OCI-LY1 (cell line): ENCODE results near the gene USF2.

ENCODE experiments used
- H2AFZ ChIP-seq: fragments of 200-600 bp; sonication (generic), shearing (Covaris generic); 2 replicates; pipeline ENCODE4 v1.6.0; 2014; ENCODE audit warnings: antibody characterized with exemption, mild to moderate bottlenecking, low read length
- H3F3A ChIP-seq: fragments of 200-600 bp; sonication (generic), shearing (Covaris generic); 2 replicates; pipeline ENCODE4 v1.6.0; 2014; ENCODE audit warnings: mild to moderate bottlenecking, antibody characterized with exemption, low read length, moderate library complexity; ENCODE audit not compliant: insufficient read depth
- H3K27ac ChIP-seq: fragments of 200-600 bp; sonication (generic); 2 replicates; pipeline ENCODE4 v1.5.1; 2014; ENCODE audit warnings: low read length, mixed run types, mild to moderate bottlenecking, low read depth; ENCODE audit not compliant: poor library complexity, severe bottlenecking
- H3K27me3 ChIP-seq: fragments of 200-600 bp; sonication (generic); 2 replicates; pipeline ENCODE4 v1.6.0; 2014; ENCODE audit warnings: antibody characterized with exemption, mild to moderate bottlenecking, low read length, moderate library complexity; ENCODE audit not compliant: insufficient read depth
- H3K36me3 ChIP-seq: fragments of 200-600 bp; sonication (generic); 2 replicates; pipeline ENCODE4 v1.6.1; 2014; ENCODE audit warnings: mild to moderate bottlenecking, antibody characterized with exemption, low read length, moderate library complexity, mixed read lengths; ENCODE audit not compliant: insufficient read depth
- H3K4me1 ChIP-seq: fragments of 200-600 bp; sonication (generic); 2 replicates; pipeline ENCODE4 v1.5.1; 2014; ENCODE audit warnings: mild to moderate bottlenecking, low read length, moderate library complexity; ENCODE audit not compliant: insufficient read depth, severe bottlenecking
- H3K4me2 ChIP-seq: fragments of 200-600 bp; sonication (generic), shearing (Covaris generic); 2 replicates; pipeline ENCODE4 v1.6.1; 2014; ENCODE audit warnings: low read length
- H3K4me3 ChIP-seq: fragments of 200-600 bp; sonication (generic); 2 replicates; pipeline ENCODE4 v1.5.1; 2014; ENCODE audit warnings: low read length, low read depth, mild to moderate bottlenecking, mixed read lengths; ENCODE audit not compliant: poor library complexity, severe bottlenecking
- H3K79me2 ChIP-seq: fragments of 200-600 bp; shearing (Covaris generic); 2 replicates; pipeline ENCODE4 v1.6.1; 2016; ENCODE audit warnings: mixed run types, low read length, mixed read lengths; ENCODE audit not compliant: insufficient read depth
- H3K9ac ChIP-seq: fragments of 200-600 bp; sonication (generic), shearing (Covaris generic); 2 replicates; pipeline ENCODE4 v1.6.1; 2014; ENCODE audit warnings: mild to moderate bottlenecking, low read length, mixed read lengths
- H3K9me2 ChIP-seq: fragments of 200-600 bp; sonication (generic), shearing (Covaris generic); 2 replicates; pipeline ENCODE4 v1.6.1; 2014; ENCODE audit warnings: low read depth, mild to moderate bottlenecking, low read length, mixed read lengths
- H3K9me3 ChIP-seq: fragments of 200-600 bp; shearing (Covaris generic); 2 replicates; pipeline ENCODE4 v1.6.1; 2014; ENCODE audit warnings: low read length, mixed read lengths
- H4K20me1 ChIP-seq: fragments of 200-600 bp; sonication (generic), shearing (Covaris generic); 2 replicates; pipeline ENCODE4 v1.6.0; 2016; ENCODE audit warnings: mild to moderate bottlenecking, low read length; ENCODE audit not compliant: insufficient read depth
- EZH2 ChIP-seq: fragments of 200-600 bp; sonication (generic), shearing (Covaris generic); IDR thresholded peaks from 2 replicates; pipeline ENCODE4 v1.8.0; 2017; ENCODE audit warnings: borderline replicate concordance, mixed run types, mild to moderate bottlenecking, antibody characterized with exemption, low read length, moderate library complexity, mixed read lengths
- TF ChIP-seq, protein P1 (sequence below): fragments of 200-600 bp; sonication (generic), shearing (Covaris generic); IDR thresholded peaks from 2 replicates; pipeline ENCODE4 v1.5.1; 2017; ENCODE audit warnings: mild to moderate bottlenecking, antibody characterized with exemption, low read length, moderate library complexity, mixed read lengths

Gene USF2

DNA sequence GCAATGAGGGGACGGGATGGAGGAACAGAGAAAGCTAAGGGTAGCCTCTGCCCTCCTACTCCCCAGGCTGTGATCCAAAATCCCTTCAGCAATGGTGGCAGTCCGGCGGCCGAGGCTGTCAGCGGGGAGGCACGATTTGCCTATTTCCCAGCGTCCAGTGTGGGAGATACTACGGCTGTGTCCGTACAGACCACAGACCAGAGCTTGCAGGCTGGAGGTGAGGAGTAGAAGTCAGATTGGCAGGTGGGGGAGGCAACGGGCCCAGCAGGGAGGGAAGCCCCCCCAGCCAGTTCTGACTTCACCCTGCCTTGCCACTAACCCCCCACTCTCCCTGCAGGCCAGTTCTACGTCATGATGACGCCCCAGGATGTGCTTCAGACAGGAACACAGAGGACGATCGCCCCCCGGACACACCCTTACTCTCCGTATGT is 1.6 kb downstream of the USF2 start:
- Histone ChIP-seq H3K4me3 (no peak overlapping the region), H4K20me1 (no peaks in the 10 kb centered on the region), H2AFZ (no peak overlapping the region), H3K27ac (no peak overlapping the region), H3K36me3 (peaks cover 73% of the 10 kb centered on the region), H3K9me2 (no peaks in the 10 kb centered on the region), H3K9ac (no peak overlapping the region), H3F3A (no peaks in the 10 kb centered on the region), H3K4me1 (peaks cover 19% of the 10 kb centered on the region), H3K79me2 (no peaks in the 10 kb centered on the region), H3K27me3 (no peaks in the 10 kb centered on the region), H3K4me2 (0 out of 2 replicates have a peak overlapping the region, but pooled peaks have one; percentile 68), H3K9me3 (no peaks in the 10 kb centered on the region)
- TF ChIP-seq, protein P1, sequence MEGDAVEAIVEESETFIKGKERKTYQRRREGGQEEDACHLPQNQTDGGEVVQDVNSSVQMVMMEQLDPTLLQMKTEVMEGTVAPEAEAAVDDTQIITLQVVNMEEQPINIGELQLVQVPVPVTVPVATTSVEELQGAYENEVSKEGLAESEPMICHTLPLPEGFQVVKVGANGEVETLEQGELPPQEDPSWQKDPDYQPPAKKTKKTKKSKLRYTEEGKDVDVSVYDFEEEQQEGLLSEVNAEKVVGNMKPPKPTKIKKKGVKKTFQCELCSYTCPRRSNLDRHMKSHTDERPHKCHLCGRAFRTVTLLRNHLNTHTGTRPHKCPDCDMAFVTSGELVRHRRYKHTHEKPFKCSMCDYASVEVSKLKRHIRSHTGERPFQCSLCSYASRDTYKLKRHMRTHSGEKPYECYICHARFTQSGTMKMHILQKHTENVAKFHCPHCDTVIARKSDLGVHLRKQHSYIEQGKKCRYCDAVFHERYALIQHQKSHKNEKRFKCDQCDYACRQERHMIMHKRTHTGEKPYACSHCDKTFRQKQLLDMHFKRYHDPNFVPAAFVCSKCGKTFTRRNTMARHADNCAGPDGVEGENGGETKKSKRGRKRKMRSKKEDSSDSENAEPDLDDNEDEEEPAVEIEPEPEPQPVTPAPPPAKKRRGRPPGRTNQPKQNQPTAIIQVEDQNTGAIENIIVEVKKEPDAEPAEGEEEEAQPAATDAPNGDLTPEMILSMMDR, result no peak
- TF ChIP-seq EZH2, result no peak

DNA sequence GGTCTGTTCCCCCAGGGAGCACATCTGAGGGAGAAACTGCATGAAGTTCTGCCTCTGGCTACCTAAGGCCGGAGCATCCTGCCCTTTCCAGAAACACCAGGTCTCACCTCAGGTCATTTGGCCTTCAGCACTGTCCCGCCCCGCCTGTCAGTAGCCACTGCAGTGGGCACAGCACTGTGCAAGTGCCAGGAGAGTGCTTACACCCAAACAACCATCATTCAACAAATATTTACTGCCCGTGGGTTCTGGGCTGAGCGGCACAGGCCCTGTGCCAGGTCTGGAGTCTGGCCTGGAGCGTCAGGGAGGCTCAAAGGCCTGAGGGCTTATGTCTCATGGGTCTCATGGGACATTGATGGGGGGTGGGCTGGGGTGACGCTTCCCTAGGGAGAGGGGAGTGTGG is 2.8 kb downstream of the USF2 start:
- Histone ChIP-seq H3K79me2 (no peaks in the 10 kb centered on the region), H3K9me2 (no peaks in the 10 kb centered on the region), H3K4me1 (peaks cover 12% of the 10 kb centered on the region), H4K20me1 (no peaks in the 10 kb centered on the region), H3K4me3 (no peak overlapping the region), H2AFZ (no peak overlapping the region), H3K27me3 (no peaks in the 10 kb centered on the region), H3K9ac (no peak overlapping the region), H3K9me3 (no peaks in the 10 kb centered on the region), H3K4me2 (no peak overlapping the region), H3F3A (no peaks in the 10 kb centered on the region), H3K36me3 (peaks cover 75% of the 10 kb centered on the region), H3K27ac (no peak overlapping the region)
- no peak for TF ChIP-seq EZH2
- TF ChIP-seq, protein P1, result no peak

DNA sequence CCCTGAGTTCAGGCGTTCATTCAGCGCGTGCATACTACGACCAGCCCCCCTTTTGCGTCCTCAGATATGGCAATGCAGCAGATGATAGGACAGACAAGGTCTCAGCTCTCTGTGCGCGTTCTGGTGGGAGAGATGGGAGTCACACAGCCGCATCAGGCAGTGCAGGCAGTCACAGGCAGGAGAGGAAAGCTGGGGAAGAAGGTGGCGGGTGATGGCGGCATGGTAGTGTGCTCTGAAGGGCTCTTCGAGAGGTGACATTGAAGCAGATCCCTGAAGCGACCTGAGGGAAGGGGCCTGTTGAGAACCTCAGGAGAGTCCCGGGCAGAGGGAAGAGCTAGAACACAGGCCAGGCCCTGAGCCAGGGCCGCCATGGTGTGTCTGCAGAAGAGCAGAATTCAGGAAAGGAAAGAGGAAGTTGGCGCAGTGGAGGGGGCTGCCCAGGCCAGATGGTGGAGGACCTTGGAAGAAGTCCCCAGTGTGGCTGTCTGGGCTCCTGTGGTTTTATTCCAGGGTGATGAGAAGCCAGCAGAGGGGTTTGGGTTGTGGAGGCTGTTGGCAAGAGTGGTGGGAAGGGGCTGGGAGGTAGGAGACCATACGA is 3.5 kb downstream of the USF2 start:
- Histone ChIP-seq H3K27me3 (no peaks in the 10 kb centered on the region), H3K9me2 (no peaks in the 10 kb centered on the region), H3K9me3 (no peaks in the 10 kb centered on the region), H3K4me3 (no peak overlapping the region), H3K36me3 (peaks cover 77% of the 10 kb centered on the region), H4K20me1 (no peaks in the 10 kb centered on the region), H3F3A (no peaks in the 10 kb centered on the region), H3K79me2 (no peaks in the 10 kb centered on the region), H3K4me1 (peaks cover 6% of the 10 kb centered on the region), H2AFZ (no peak overlapping the region), H3K4me2 (no peak overlapping the region), H3K27ac (no peak overlapping the region), H3K9ac (no peak overlapping the region)
- TF ChIP-seq, protein P1, result no peak
- no peak for TF ChIP-seq EZH2
